Activated T-helper 17 cell treated with anti-CD3 and anti-CD28 coated beads, Interleukin-2, amount 50 U/mL, for 72 hours (primary cell): ENCODE measurements around the gene CBX1. TPM values are rescaled to one million over a fixed set of nuclear protein-coding genes. Genes with fewer than 3 reads are reported as not detected.

Experiments
- ATAC-seq: fragments of 150-1000 bp; cut with Tn5 transposase; replicated peaks from 2 replicates; pipeline ENCODE4 v1.10.0; 2021; ENCODE audit warnings: mild to moderate bottlenecking, moderate library complexity
- H3K27ac Mint-ChIP-seq: one replicate; pipeline ENCODE4 v1.8.0; 2022; ENCODE audit warnings: mixed read lengths
- H3K27me3 Mint-ChIP-seq: one replicate; pipeline ENCODE4 v1.8.0; 2022; ENCODE audit warnings: mixed read lengths
- H3K36me3 Mint-ChIP-seq: one replicate; pipeline ENCODE4 v1.8.0; 2022; ENCODE audit warnings: low read depth, mild to moderate bottlenecking, mixed read lengths
- H3K4me1 Mint-ChIP-seq: one replicate; pipeline ENCODE4 v1.8.0; 2022; ENCODE audit warnings: mixed read lengths
- H3K4me3 Mint-ChIP-seq: one replicate; pipeline ENCODE4 v1.8.0; 2022; ENCODE audit warnings: mild to moderate bottlenecking, mixed read lengths
- H3K9me3 Mint-ChIP-seq: one replicate; pipeline ENCODE4 v1.8.0; 2022; ENCODE audit warnings: mixed read lengths
- total RNA-seq, 2 donors: library from RNA; stranded (reverse); gene quantifications; one replicate each; pipeline ENCODE4 v1.2.3, GENCODE V29; 2022

Gene CBX1
- total RNA-seq, result 10 to 100 TPM; 30.0 to 48.4 TPM

DNA sequence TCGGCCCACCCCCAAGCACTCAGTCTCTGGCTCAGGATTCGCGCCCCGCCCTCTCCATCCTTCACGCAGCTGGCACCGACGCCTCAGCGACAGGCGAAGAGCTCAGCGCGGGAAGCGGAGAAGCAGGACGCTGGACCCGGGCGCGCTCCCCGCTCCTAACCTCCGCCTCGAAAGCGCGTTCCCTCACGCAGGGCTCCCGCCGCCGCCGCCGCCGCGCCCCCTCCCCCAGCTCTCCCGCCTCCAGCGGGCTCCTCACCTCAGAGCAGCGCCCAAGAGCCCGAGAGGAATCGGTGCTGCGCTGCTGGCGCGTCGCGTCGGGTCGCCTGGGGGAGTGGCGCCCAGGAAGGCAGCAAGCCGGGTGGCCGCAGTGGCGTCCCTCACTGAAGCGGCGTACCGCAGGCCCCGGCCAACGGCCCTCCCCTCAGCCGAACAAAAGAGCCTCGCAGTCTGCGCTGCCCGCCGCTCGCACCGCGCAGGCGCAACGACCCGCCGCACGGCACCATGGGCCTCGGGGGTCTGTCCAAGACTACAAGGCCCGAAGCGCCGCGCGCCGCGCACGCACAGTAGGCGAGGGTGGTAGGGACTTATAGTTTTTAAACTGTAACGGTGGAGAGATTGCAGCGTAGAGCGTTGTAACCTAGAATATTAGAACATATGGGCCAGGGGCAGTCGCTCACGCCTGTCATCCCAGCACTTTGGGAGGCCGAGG lies at the start of gene CBX1:
Gene CBX1, minus strand, starts transcription at position 467 of the 709 bp plus-strand sequence. CDS start 24,474 bp downstream, outside the sequence.
- Mint-ChIP-seq H3K36me3 (no peaks in the 10 kb centered on the region), H3K4me1 (peaks cover 10% of the 10 kb centered on the region), H3K4me3 (peak within 1 kb of the TSS; percentile 99), H3K9me3 (no peaks in the 10 kb centered on the region), H3K27me3 (no peaks in the 10 kb centered on the region), H3K27ac (peak within 1 kb of the TSS; percentile 92)
- peak; percentile 94 for ATAC-seq

DNA sequence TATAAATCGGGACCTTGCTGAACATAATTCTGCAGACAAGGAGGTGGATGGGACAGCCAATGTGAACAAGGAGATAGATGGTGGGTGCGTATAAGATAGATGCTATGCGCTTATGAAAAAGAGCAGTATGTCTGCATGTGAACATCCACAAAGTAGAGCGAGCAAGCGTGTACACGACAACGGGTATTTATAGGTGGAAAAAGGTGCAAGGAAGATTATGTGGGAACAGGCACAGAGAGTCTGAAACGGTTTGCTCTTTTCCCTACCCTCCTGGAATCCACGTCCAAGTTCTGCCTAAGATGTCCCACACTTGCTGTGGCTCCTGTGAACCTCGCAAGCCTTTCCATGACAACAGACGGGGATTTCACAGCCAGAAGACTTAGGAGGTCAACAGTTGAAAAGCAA lies 49.3 kb upstream of the CBX1 start:
- H3K4me1 Mint-ChIP-seq, result no peaks in the 10 kb centered on the region
- ATAC-seq, result no peak
- no peaks in the 10 kb centered on the region for H3K27me3 Mint-ChIP-seq
- H3K27ac Mint-ChIP-seq, result no peak overlapping the region
- peaks cover 85% of the 10 kb centered on the region for H3K36me3 Mint-ChIP-seq
- H3K4me3 Mint-ChIP-seq, result no peak overlapping the region
- H3K9me3 Mint-ChIP-seq, result no peaks in the 10 kb centered on the region

DNA sequence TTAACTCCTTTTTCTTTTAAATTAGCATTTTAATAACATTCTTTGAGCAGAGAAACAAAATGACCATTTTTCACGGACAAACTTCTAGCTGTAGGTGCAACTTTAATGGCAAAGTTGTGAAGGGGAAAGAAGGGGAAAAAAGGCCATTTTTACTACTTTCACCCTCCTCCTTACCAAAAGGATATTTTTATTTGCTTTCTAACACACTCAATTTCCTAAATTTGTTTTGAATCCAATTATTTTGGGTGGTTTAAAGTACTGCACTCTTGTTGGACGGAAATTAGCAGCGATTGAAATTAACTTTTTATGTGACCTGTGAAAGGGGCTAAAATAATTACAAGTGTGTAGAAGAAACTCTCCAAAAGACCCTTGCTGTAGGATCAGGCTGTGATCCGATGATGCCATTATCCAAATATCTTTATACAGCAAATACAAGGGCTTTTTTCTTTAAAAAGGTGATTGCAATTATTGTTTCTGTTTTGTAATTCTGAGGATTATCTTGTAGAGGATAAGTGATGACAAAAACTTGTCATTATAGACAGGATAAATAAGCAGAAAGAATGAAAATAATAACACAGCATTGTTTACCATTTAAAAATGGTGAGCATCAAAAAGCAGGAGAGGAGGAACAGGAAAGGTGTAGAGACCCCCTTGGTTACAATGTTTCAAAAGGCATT lies 48.6 kb upstream of the CBX1 start:
- Mint-ChIP-seq H3K36me3 (peaks cover 88% of the 10 kb centered on the region), H3K4me1 (no peaks in the 10 kb centered on the region), H3K27ac (no peak overlapping the region), H3K27me3 (no peaks in the 10 kb centered on the region), H3K4me3 (no peak overlapping the region), H3K9me3 (no peaks in the 10 kb centered on the region)
- no peak for ATAC-seq

DNA sequence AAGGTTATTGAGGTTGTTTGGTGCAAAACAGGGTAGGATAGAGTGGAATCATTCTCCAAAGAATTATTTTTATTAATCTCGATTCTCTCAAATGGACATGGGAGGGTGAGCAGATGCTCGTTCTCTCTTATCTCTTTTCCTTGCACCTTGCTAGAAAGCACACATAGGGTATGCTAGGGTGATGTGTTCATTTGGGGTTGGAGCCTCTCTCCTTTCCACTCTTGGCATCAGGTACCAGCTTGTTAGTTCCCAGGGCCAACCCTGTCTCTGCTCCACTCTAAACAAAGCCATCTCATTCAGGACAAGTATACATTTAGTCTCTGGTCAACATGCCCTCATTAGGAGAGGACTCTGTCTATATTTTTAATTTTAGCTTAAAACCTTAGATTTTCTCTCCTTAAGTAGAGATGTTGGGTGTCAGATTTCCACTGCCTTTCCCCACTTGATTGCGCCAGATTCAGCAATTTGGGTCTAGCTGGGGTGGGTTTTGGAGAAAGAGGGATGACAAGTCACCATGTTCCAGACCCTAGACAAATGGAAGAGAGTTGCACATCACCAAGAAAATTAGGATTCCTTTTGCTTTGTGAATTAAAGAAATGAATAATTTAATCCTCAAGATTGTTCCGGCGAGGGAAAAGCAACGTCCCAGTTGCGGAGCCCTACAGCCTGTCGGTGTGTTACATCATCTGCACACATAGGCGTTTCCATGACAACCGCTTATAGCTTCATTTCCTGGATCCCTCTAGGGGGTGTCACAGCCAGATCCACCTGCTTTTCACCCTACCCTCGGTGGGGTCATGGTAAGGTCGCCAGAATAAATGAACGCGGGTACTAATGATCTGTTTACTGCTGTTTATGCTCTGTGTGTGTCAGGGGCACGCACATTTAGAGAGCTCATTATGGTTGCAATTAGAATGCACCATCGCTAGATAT lies 47.8 kb upstream of the CBX1 start:
- Mint-ChIP-seq H3K4me1 (no peaks in the 10 kb centered on the region), H3K27me3 (no peaks in the 10 kb centered on the region), H3K9me3 (no peaks in the 10 kb centered on the region), H3K27ac (no peak overlapping the region), H3K4me3 (no peak overlapping the region), H3K36me3 (peaks cover 85% of the 10 kb centered on the region)
- no peak for ATAC-seq

DNA sequence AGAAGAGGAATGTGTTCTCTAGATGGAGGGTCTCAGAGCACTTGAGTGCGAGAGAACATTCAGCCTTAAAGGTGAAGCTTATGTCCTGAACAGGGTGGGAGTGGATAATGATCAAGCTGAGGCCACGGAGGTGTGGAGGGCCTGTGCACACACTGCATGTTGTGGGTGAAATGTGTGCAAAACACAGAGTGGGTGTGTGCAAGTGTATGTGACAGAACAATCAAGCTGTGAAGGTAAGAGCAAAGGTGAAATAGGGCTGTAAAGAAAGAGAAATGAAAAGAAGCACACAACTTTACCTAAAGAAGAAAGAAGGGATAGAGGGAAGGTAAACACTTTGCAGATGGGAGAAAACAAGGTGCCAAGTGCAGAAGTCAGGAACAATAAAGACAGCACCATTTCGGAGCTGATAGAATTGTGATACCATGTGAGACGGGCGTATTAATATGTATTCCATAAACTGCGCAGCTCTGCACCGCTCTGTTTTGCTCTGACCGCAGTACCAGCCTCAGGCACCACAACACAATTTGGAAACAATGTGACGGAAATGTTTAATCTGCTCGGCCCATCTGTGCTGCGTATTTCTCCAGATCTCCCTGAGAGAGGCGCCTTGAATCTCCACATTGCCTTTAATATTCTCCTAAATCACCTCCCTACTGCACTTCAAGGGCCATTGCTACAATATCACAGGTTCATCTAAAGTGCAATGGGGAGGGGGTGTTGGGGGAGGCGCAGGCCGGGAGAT lies 46.9 kb upstream of the CBX1 start:
- no peak overlapping the region for H3K27ac Mint-ChIP-seq
- no peaks in the 10 kb centered on the region for H3K27me3 Mint-ChIP-seq
- no peak for ATAC-seq
- H3K36me3 Mint-ChIP-seq, result peaks cover 84% of the 10 kb centered on the region
- no peaks in the 10 kb centered on the region for H3K9me3 Mint-ChIP-seq
- no peaks in the 10 kb centered on the region for H3K4me1 Mint-ChIP-seq
- no peak overlapping the region for H3K4me3 Mint-ChIP-seq

DNA sequence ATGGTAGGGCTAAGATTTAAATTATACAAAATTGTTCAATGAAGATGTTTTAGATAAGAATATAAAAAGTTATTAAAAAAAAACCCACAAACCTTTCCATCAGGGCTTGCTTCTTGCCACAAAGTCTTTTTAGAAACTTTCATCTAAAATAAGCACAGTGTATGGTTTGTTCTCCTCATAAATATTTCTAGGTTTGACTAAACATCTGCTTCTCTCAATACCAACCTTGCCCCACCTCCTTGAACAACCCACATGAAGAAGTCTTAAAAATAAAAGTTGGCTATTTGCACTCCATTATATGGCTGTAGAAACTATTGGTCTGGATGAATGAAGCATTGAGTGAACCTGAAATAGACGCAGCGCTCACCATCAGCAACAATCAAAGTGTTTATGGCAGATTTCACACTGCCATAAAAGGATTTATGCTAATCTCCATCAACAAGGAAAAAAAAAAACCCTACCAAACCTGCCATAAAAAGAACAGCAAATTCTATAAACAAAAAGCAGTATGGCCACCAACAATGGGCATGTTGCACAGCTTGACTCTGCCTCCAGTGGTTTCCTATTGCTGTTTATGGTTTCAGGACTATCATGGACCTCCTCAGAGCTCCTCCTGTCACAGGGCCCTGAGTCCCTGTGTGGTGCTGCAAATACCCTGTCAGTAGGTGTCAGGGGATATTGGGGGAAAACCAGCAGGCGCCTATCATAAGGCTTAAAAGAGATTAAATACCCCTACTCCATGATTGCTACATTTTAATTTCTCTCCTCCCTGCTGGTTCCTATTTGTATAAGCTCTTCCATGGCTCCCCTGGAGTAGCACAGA lies 43.9 kb upstream of the CBX1 start:
- H3K9me3 Mint-ChIP-seq, result no peaks in the 10 kb centered on the region
- H3K4me1 Mint-ChIP-seq, result peaks cover 3% of the 10 kb centered on the region
- no peaks in the 10 kb centered on the region for H3K27me3 Mint-ChIP-seq
- no peak overlapping the region for H3K4me3 Mint-ChIP-seq
- peaks cover 82% of the 10 kb centered on the region for H3K36me3 Mint-ChIP-seq
- no peak for ATAC-seq
- H3K27ac Mint-ChIP-seq, result no peak overlapping the region

DNA sequence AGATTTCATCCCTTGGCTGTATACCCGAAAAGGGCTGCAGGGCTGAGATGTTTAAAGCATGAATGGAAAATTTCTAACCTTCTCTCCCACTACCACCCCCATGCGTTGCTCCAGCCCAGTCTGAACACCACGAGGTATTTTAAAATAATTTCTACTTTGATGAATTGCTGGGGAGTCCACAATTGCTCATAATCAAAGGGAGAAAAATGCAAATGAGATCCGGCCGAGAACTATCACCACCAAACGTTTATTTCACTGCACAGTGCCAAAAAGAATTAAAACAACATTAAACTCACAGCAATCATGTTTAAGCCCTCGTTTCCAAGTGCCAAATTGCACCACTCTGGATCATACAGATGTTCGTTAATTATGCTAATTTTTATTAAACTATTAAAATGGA lies 43.0 kb upstream of the CBX1 start:
- peaks cover 85% of the 10 kb centered on the region for H3K36me3 Mint-ChIP-seq
- peaks cover 6% of the 10 kb centered on the region for H3K4me1 Mint-ChIP-seq
- no peaks in the 10 kb centered on the region for H3K27me3 Mint-ChIP-seq
- no peaks in the 10 kb centered on the region for H3K9me3 Mint-ChIP-seq
- no peak overlapping the region for H3K27ac Mint-ChIP-seq
- no peak for ATAC-seq
- no peak overlapping the region for H3K4me3 Mint-ChIP-seq

DNA sequence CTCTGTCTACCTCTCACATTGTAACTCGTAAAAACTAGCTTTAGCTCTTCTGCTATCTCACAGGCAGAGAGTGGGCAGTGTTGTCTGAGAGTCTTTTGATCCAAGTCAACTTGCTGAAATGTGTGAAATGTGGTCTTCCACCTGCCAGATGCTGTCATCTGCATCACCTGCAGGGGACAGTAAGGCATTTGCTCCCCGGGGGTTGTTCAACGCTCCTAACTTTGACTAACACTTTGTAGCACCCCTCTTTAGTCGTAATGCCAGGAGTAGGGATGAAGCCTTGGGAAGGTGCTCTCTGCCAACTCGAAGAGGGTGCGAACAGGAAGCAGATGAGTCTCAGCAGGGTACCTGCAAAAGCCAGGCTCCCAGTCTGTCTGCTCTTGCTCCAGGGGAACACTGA lies 42.4 kb upstream of the CBX1 start:
- no peak for ATAC-seq
- H3K36me3 Mint-ChIP-seq, result peaks cover 81% of the 10 kb centered on the region
- no peak overlapping the region for H3K27ac Mint-ChIP-seq
- peaks cover 6% of the 10 kb centered on the region for H3K4me1 Mint-ChIP-seq
- H3K4me3 Mint-ChIP-seq, result no peak overlapping the region
- no peaks in the 10 kb centered on the region for H3K27me3 Mint-ChIP-seq
- no peaks in the 10 kb centered on the region for H3K9me3 Mint-ChIP-seq

DNA sequence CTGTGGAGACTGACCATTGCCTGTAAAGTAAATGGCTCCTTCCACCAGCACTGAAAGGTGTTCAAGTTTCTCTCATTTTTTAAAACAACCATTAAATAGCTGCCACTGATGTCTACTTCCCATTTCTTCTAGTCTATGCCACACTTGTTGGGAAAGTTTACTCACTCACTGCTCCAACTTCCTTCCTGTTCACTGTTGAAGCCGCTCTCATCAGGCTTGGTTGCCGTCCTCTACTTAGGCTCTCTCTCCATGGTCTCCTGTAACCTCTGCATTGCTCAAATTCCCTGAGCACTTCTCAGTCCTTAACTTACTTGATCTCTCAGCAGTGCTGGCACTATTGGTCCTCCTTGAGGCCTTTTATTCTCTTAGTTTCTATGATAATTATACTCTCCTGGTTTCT lies 38.7 kb upstream of the CBX1 start:
- no peak overlapping the region for H3K4me3 Mint-ChIP-seq
- H3K27ac Mint-ChIP-seq, result peak overlapping the region; percentile 77
- H3K9me3 Mint-ChIP-seq, result no peaks in the 10 kb centered on the region
- H3K27me3 Mint-ChIP-seq, result no peaks in the 10 kb centered on the region
- peaks cover 6% of the 10 kb centered on the region for H3K4me1 Mint-ChIP-seq
- H3K36me3 Mint-ChIP-seq, result peaks cover 75% of the 10 kb centered on the region
- no peak for ATAC-seq

DNA sequence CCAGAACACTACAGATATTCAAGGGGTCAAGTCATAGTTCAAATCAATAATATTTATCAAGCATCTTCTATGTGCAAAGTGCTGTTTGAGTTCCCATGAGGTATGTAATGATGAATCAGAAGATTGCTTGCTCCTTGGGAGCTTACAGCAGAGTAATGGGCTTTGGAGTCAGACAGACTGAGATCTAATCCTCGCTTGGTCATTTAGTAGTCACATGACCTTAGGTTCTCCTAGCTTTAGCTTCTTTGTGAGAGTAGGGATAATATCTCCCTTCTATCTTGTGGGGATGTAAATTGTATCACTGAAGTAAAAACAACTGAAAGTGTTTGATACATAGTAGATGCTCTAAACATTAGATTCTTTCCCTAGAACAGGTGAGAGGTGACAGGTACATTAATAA lies 36.4 kb upstream of the CBX1 start:
- Mint-ChIP-seq H3K27ac (peak overlapping the region; percentile 2), H3K4me3 (no peak overlapping the region)

DNA sequence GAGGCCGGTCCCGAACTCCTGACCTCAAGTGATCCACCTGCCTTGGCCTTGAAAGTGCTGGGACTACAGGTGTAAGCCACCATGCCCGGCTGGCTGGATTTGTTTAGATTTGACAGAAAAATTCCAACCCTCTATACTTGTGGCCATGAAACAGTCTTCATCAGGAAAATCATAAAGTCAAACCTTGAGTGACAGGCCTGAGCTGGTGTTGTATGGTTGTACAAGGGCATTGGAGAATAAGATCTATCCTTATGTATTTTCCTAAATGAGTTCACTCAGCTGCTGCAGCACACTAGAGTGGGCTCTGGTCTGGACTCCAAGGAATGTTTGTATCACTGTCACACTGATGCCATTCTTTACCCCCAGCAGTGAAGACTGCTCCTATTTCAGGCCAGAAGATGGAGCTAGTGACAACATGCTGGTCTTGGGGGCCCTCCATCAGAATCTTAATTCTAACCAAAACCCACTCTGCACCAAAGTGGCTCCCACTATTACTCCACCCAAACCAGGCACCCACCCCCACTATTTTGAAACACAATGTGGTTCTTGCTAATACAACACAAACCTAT lies 33.7 kb upstream of the CBX1 start:
- H3K9me3 Mint-ChIP-seq, result no peaks in the 10 kb centered on the region
- no peaks in the 10 kb centered on the region for H3K27me3 Mint-ChIP-seq
- H3K4me3 Mint-ChIP-seq, result no peak overlapping the region
- H3K36me3 Mint-ChIP-seq, result peaks cover 72% of the 10 kb centered on the region
- peak overlapping the region; percentile 41 for H3K27ac Mint-ChIP-seq
- H3K4me1 Mint-ChIP-seq, result peaks cover under 1% of the 10 kb centered on the region
- ATAC-seq, result no peak

More for the DNA sequence above, 36.4 kb upstream of the CBX1 start:
- Mint-ChIP-seq H3K27me3 (no peaks in the 10 kb centered on the region), H3K9me3 (no peaks in the 10 kb centered on the region), H3K36me3 (peaks cover 74% of the 10 kb centered on the region), H3K4me1 (peaks cover 6% of the 10 kb centered on the region)
- ATAC-seq, result no peak

DNA sequence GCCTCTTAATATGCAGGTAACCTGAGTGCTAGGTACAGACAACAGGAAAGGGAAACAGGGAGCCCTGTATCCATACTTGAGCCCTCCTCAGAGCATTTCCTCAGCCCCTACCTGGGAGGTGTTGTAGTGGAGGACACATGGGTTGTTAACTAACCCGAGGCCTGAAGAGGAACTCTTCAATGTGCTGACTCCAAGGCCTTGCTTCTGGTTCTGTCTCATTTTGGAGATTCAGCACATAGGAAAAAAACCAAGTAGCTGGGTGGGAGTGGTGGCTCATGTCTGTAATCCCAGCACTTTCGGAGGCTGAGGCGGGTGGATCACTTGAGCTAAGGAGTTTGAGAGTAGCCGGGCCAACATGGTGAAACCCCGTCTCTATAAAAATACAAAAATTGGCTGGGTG lies 31.1 kb upstream of the CBX1 start:
- Mint-ChIP-seq H3K36me3 (peaks cover 57% of the 10 kb centered on the region), H3K27me3 (no peaks in the 10 kb centered on the region), H3K4me1 (no peaks in the 10 kb centered on the region), H3K9me3 (no peaks in the 10 kb centered on the region), H3K27ac (no peak overlapping the region), H3K4me3 (no peak overlapping the region)
- no peak for ATAC-seq

DNA sequence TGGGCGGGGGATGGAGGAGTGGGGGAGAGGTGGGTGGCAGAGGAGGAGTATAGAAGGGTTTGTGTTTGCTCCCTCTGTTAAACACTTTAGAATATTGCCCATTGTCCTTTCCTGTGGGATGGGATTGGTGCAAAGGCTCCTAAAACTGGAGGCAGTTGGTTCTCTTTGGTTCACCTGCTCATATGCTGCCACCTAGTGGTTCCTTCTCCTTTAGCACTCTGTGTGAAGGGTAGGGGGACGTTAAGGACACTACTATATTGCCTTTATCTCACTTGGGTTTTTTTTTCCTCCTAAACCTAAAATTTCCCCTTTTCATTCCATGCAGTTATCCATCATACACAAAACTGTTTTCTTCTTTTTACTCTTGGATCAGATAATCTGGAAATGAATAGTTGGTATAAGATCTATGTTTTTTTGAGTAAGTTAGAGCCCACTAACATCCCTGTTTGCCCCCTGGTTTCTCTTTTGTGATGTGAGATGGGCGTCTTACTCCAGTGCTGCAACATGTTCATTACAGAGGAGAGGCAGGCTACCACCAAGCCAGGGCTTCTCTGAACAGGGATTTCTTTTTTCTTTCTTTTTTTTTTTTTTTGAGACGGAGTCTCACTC lies 30.0 kb upstream of the CBX1 start:
- Mint-ChIP-seq H3K4me1 (no peaks in the 10 kb centered on the region), H3K4me3 (no peak overlapping the region), H3K9me3 (no peaks in the 10 kb centered on the region), H3K36me3 (peaks cover 48% of the 10 kb centered on the region), H3K27ac (peak overlapping the region; percentile 70), H3K27me3 (no peaks in the 10 kb centered on the region)
- ATAC-seq, result peak; percentile 70
